HEK293 (cell line): ENCODE measurements around the gene COQ8B.
A peak's percentile ranks its signal among the peaks of the same experiment; 100 is the strongest.

Source experiments
- CTCF ChIA-PET: fragments of 350-600 bp; formaldehyde crosslinking; extraction: SDS; loops from one replicate; lab custom pipeline; 2021; ENCODE audit warnings: antibody characterized with exemption; lab: Yijun Ruan, JAX
- POLR2A ChIA-PET: fragments of 300-600 bp; formaldehyde crosslinking; extraction: SDS; loops from one replicate; lab custom pipeline; 2020; ENCODE audit warnings: antibody characterized with exemption, inconsistent platforms; lab: Yijun Ruan, JAX
- H3K27ac ChIP-seq: fragments of 200-500 bp; sonication (Bioruptor generic); 2 replicates; pipeline ENCODE4 v1.5.1; 2014; ENCODE audit warnings: low read depth, low read length, control low read depth, inconsistent platforms; ENCODE audit errors: extremely low read depth
- H3K36me3 ChIP-seq, 2 experiments: fragments of 200-500 bp in 1 of 2; sonication (Bioruptor generic) in 1 of 2; 1 replicate in 1 of 2; 2 replicates in 1 of 2; pipeline ENCODE4 v1.5.1; 2014 to 2017; ENCODE audit warnings: inconsistent platforms in 2 of 2, low read length in 2 of 2; ENCODE audit not compliant: control insufficient read depth in 2 of 2, insufficient read depth in 1 of 2
- H3K4me1 ChIP-seq: fragments of 200-500 bp; sonication (Bioruptor generic); 2 replicates; pipeline ENCODE4 v1.5.1; 2014; ENCODE audit warnings: mild to moderate bottlenecking, low read length, inconsistent platforms; ENCODE audit not compliant: control insufficient read depth, insufficient read depth
- H3K4me3 ChIP-seq: 2 replicates; pipeline ENCODE4 v1.5.1; 2011; ENCODE audit warnings: low read depth, mild to moderate bottlenecking, control low read depth, low read length, moderate library complexity
- H3K9me3 ChIP-seq: fragments of 200-500 bp; sonication (Bioruptor generic); 2 replicates; pipeline ENCODE4 v1.5.1; 2014; ENCODE audit warnings: low read depth, low read length, inconsistent platforms; ENCODE audit not compliant: control insufficient read depth, insufficient read depth
- GLI4 ChIP-seq: fragments of 450-650 bp; formaldehyde crosslinking; IDR thresholded peaks from 2 replicates; pipeline ENCODE4 v1.5.1; 2016; ENCODE audit warnings: missing biosample characterization, missing genetic modification characterization
- GLIS1 ChIP-seq: fragments of 450-650 bp; formaldehyde crosslinking; IDR thresholded peaks from 2 replicates; pipeline ENCODE4 v1.5.1; 2016; ENCODE audit warnings: missing biosample characterization, missing genetic modification characterization
- IKZF3 ChIP-seq: fragments of 450-650 bp; IDR thresholded peaks from 2 replicates; pipeline ENCODE4 v1.5.0; 2018; ENCODE audit warnings: missing biosample characterization, mild to moderate bottlenecking, missing genetic modification characterization, moderate library complexity
- KLF10 ChIP-seq: fragments of 450-650 bp; IDR thresholded peaks from 2 replicates; pipeline ENCODE4 v1.5.1; 2018; ENCODE audit warnings: missing biosample characterization, mild to moderate bottlenecking, missing genetic modification characterization
- OSR2 ChIP-seq: fragments of 450-650 bp; formaldehyde crosslinking; IDR thresholded peaks from 2 replicates; pipeline ENCODE4 v1.5.1; 2016; ENCODE audit warnings: missing biosample characterization, missing genetic modification characterization
- SETDB1 ChIP-seq: IDR thresholded peaks from one replicate; pipeline ENCODE4 v1.6.1; 2017; ENCODE audit warnings: mild to moderate bottlenecking, low read length, moderate library complexity, mixed read lengths; ENCODE audit not compliant: insufficient read length
- ZIC2 ChIP-seq: fragments of 450-650 bp; formaldehyde crosslinking; IDR thresholded peaks from 2 replicates; pipeline ENCODE4 v1.5.1; 2016; ENCODE audit warnings: missing biosample characterization, missing genetic modification characterization
- ZNF10 ChIP-seq: fragments of 450-650 bp; formaldehyde crosslinking; IDR thresholded peaks from 2 replicates; pipeline ENCODE4 v1.5.1; 2017; ENCODE audit warnings: missing biosample characterization, missing genetic modification characterization
- ZNF132 ChIP-seq: fragments of 450-650 bp; formaldehyde crosslinking; IDR thresholded peaks from 2 replicates; pipeline ENCODE4 v1.5.1; 2017; ENCODE audit warnings: missing biosample characterization, missing genetic modification characterization, borderline replicate concordance
- ZNF146 ChIP-seq: fragments of 450-650 bp; formaldehyde crosslinking; IDR thresholded peaks from 2 replicates; pipeline ENCODE4 v1.5.1; 2016; ENCODE audit warnings: missing biosample characterization, missing genetic modification characterization
- ZNF19 ChIP-seq: fragments of 450-650 bp; formaldehyde crosslinking; IDR thresholded peaks from 2 replicates; pipeline ENCODE4; 2016; ENCODE audit warnings: missing biosample characterization, missing genetic modification characterization, low read depth
- ZNF2 ChIP-seq: fragments of 450-650 bp; formaldehyde crosslinking; IDR thresholded peaks from 2 replicates; pipeline ENCODE4 v1.5.1; 2016; ENCODE audit warnings: missing biosample characterization, missing genetic modification characterization
- ZNF292 ChIP-seq: fragments of 450-650 bp; formaldehyde crosslinking; IDR thresholded peaks from 2 replicates; pipeline ENCODE4 v1.5.1; 2016; ENCODE audit warnings: low read depth, missing biosample characterization, missing genetic modification characterization, borderline replicate concordance
- ZNF324 ChIP-seq: fragments of 450-650 bp; formaldehyde crosslinking; IDR thresholded peaks from 2 replicates; pipeline ENCODE4 v1.5.1; 2016; ENCODE audit warnings: missing biosample characterization, missing genetic modification characterization
- ZNF514 ChIP-seq: fragments of 450-650 bp; formaldehyde crosslinking; IDR thresholded peaks from 2 replicates; pipeline ENCODE4 v1.5.1; 2016; ENCODE audit warnings: missing biosample characterization, missing genetic modification characterization
- ZNF529 ChIP-seq: fragments of 450-650 bp; formaldehyde crosslinking; IDR thresholded peaks from 2 replicates; pipeline ENCODE4 v1.5.1; 2017; ENCODE audit warnings: missing genetic modification characterization, missing biosample characterization; ENCODE audit not compliant: insufficient replicate concordance
- ZNF600 ChIP-seq: fragments of 450-650 bp; formaldehyde crosslinking; IDR thresholded peaks from 2 replicates; pipeline ENCODE4 v1.5.1; 2016; ENCODE audit warnings: missing biosample characterization, missing genetic modification characterization
- ZNF677 ChIP-seq: fragments of 450-650 bp; IDR thresholded peaks from 2 replicates; pipeline ENCODE4 v1.5.0; 2018; ENCODE audit warnings: missing biosample characterization, mild to moderate bottlenecking, missing genetic modification characterization, moderate library complexity
- ZSCAN23 ChIP-seq: fragments of 450-650 bp; formaldehyde crosslinking; IDR thresholded peaks from 2 replicates; pipeline ENCODE4 v1.5.1; 2016; ENCODE audit warnings: missing biosample characterization, missing genetic modification characterization
- TF ChIP-seq, protein P1 (sequence below): fragments of 450-650 bp; IDR thresholded peaks from 2 replicates; pipeline ENCODE4 v1.5.1; 2018; ENCODE audit warnings: missing biosample characterization, missing genetic modification characterization
- TF ChIP-seq, protein P2 (sequence below): fragments of 450-650 bp; formaldehyde crosslinking; IDR thresholded peaks from 2 replicates; pipeline ENCODE4 v1.5.0; 2017; ENCODE audit warnings: missing biosample characterization, missing genetic modification characterization, borderline replicate concordance
- TF ChIP-seq, protein P3 (sequence below): fragments of 450-650 bp; formaldehyde crosslinking; IDR thresholded peaks from 2 replicates; pipeline ENCODE4 v1.5.1; 2016; ENCODE audit warnings: missing biosample characterization, missing genetic modification characterization
- TF ChIP-seq, protein P4 (sequence below): fragments of 450-650 bp; formaldehyde crosslinking; IDR thresholded peaks from 2 replicates; pipeline ENCODE4 v1.5.1; 2016; ENCODE audit warnings: missing biosample characterization, missing genetic modification characterization, borderline replicate concordance

Gene COQ8B

DNA sequence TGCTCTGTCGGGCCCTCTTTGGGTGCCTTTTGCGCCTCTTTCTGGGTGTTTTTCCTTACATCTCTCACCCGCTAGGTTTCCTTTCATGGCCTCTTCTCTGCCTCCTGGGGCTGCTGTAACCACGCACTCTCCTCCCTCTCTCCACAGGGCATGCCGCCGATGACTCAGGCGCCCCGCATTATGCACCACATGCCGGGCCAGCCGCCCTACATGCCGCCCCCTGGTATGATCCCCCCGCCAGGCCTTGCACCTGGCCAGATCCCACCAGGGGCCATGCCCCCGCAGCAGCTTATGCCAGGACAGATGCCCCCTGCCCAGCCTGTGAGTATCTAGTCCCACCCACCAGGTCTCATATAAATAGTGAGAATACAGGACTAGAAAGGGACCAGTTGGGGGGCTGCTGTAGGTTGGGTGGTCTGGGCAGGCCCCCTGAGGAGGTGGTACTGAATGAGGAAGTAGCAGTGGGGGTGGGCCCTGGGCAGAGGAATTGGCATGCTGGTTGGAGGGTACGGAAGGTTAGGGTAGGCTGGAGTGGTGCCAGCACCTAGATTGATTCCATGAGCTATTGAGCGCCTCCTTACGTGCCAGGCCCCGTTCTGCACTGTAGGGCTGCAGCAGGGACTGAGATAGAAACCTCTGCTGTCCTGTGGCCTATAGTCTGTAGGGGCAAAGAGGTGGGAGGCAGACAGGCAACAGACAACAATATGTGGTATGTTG, 46.2 kb upstream of the COQ8B start:
- ChIA-PET CTCF (interaction anchor here (0.5 to 1.0 kb wide), 3 partner anchors 14 to 495 kb away, joined by 3 read pairs; no protein-coding TSS in a partner anchor), POLR2A (interaction anchor here (0.5 to 1.9 kb wide), 3 partner anchors 12 to 620 kb away, joined by 3 to 11 read pairs (median 4); partner anchors contain the start of genes ACTMAP, RAB4B and SNRPA)
- Histone ChIP-seq H3K9me3 (no peaks in the 10 kb centered on the region), H3K4me1 (no peaks in the 10 kb centered on the region), H3K36me3 (peaks cover 83 to 100% of the 10 kb centered on the region in 2 experiments), H3K4me3 (no peak overlapping the region), H3K27ac (peak overlapping the region; percentile 34; the same call in 1 of the 2 replicates)
- TF ChIP-seq ZNF132: no peak
- no peak for TF ChIP-seq ZNF514 (tag by site-specific recombination)
- no peak for TF ChIP-seq ZNF10 (tag by site-specific recombination)
- no peak for TF ChIP-seq IKZF3 (tag by site-specific recombination)
- TF ChIP-seq ZNF2: no peak
- no peak for TF ChIP-seq ZSCAN23 (tag by site-specific recombination)
- TF ChIP-seq KLF10 (tag by site-specific recombination): no peak
- TF ChIP-seq ZNF324 (tag by site-specific recombination): no peak
- TF ChIP-seq SETDB1: no peak
- no peak for TF ChIP-seq OSR2 (tag by site-specific recombination)
- no peak for TF ChIP-seq ZNF146 (tag by site-specific recombination)
- TF ChIP-seq GLI4 (tag by site-specific recombination): no peak
- TF ChIP-seq ZNF292 (tag by site-specific recombination): no peak
- TF ChIP-seq, protein P1, sequence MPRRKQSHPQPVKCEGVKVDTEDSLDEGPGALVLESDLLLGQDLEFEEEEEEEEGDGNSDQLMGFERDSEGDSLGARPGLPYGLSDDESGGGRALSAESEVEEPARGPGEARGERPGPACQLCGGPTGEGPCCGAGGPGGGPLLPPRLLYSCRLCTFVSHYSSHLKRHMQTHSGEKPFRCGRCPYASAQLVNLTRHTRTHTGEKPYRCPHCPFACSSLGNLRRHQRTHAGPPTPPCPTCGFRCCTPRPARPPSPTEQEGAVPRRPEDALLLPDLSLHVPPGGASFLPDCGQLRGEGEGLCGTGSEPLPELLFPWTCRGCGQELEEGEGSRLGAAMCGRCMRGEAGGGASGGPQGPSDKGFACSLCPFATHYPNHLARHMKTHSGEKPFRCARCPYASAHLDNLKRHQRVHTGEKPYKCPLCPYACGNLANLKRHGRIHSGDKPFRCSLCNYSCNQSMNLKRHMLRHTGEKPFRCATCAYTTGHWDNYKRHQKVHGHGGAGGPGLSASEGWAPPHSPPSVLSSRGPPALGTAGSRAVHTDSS (tag by site-specific recombination): no peak
- TF ChIP-seq ZNF677 (tag by site-specific recombination): no peak
- no peak for TF ChIP-seq ZNF19 (tag by site-specific recombination)
- peak; percentile 60 for TF ChIP-seq GLIS1 (tag by site-specific recombination)
- TF ChIP-seq, protein P2, sequence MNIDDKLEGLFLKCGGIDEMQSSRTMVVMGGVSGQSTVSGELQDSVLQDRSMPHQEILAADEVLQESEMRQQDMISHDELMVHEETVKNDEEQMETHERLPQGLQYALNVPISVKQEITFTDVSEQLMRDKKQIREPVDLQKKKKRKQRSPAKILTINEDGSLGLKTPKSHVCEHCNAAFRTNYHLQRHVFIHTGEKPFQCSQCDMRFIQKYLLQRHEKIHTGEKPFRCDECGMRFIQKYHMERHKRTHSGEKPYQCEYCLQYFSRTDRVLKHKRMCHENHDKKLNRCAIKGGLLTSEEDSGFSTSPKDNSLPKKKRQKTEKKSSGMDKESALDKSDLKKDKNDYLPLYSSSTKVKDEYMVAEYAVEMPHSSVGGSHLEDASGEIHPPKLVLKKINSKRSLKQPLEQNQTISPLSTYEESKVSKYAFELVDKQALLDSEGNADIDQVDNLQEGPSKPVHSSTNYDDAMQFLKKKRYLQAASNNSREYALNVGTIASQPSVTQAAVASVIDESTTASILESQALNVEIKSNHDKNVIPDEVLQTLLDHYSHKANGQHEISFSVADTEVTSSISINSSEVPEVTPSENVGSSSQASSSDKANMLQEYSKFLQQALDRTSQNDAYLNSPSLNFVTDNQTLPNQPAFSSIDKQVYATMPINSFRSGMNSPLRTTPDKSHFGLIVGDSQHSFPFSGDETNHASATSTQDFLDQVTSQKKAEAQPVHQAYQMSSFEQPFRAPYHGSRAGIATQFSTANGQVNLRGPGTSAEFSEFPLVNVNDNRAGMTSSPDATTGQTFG (tag by site-specific recombination): no peak
- peak; percentile 33; the same call in 1 of the 2 replicates for TF ChIP-seq ZNF600 (tag by site-specific recombination)
- peak; percentile 100 for TF ChIP-seq ZIC2
- no peak for TF ChIP-seq ZNF529 (tag by site-specific recombination)
- TF ChIP-seq, protein P3, sequence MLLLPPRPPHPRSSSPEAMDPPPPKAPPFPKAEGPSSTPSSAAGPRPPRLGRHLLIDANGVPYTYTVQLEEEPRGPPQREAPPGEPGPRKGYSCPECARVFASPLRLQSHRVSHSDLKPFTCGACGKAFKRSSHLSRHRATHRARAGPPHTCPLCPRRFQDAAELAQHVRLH (tag by site-specific recombination): no peak

DNA sequence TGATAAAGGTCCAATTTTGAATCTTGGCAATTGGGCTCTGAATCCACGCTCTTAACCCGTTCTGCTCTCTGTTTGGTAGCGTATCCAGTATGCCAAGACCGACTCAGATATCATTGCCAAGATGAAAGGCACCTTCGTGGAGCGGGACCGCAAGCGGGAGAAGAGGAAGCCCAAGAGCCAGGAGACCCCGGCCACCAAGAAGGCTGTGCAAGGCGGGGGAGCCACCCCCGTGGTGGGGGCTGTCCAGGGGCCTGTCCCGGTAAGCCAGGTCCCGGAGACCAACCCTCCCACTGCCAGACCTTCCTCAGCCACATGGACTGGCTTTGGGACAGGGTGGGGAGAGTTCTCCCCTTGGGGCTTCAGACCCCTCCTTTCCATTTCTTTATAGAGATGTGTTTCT, 42.7 kb upstream of the COQ8B start:
- H3K9me3 ChIP-seq: no peaks in the 10 kb centered on the region
- ChIA-PET CTCF (interaction anchor here (3.3 kb wide), 1 partner anchor 46 kb away, joined by 13 read pairs; no protein-coding TSS in a partner anchor), POLR2A (interaction anchor here (2.0 to 4.4 kb wide), 2 partner anchors 9 to 19 kb away, joined by 9 to 32 read pairs; partner anchors contain the start of genes ACTMAP and RAB4B)
- H3K27ac ChIP-seq: no peak overlapping the region
- H3K4me1 ChIP-seq: peaks cover 17% of the 10 kb centered on the region
- H3K36me3 ChIP-seq: peaks cover 95 to 100% of the 10 kb centered on the region in 2 experiments
- H3K4me3 ChIP-seq: no peak overlapping the region
- TF ChIP-seq ZNF600 (tag by site-specific recombination): peak; percentile 53
- TF ChIP-seq, protein P4, sequence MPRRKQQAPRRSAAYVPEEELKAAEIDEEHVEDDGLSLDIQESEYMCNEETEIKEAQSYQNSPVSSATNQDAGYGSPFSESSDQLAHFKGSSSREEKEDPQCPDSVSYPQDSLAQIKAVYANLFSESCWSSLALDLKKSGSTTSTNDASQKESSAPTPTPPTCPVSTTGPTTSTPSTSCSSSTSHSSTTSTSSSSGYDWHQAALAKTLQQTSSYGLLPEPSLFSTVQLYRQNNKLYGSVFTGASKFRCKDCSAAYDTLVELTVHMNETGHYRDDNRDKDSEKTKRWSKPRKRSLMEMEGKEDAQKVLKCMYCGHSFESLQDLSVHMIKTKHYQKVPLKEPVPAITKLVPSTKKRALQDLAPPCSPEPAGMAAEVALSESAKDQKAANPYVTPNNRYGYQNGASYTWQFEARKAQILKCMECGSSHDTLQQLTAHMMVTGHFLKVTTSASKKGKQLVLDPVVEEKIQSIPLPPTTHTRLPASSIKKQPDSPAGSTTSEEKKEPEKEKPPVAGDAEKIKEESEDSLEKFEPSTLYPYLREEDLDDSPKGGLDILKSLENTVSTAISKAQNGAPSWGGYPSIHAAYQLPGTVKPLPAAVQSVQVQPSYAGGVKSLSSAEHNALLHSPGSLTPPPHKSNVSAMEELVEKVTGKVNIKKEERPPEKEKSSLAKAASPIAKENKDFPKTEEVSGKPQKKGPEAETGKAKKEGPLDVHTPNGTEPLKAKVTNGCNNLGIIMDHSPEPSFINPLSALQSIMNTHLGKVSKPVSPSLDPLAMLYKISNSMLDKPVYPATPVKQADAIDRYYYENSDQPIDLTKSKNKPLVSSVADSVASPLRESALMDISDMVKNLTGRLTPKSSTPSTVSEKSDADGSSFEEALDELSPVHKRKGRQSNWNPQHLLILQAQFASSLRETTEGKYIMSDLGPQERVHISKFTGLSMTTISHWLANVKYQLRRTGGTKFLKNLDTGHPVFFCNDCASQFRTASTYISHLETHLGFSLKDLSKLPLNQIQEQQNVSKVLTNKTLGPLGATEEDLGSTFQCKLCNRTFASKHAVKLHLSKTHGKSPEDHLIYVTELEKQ (tag by site-specific recombination): no peak
